Activated CD8-positive, alpha-beta memory T cell treated with anti-CD3 and anti-CD28 coated beads, Interleukin-2, amount 50 U/mL, for 48 hours (primary cell): Measurements from ENCODE around the gene FAM193B.
A peak's percentile ranks its signal among the peaks of the same experiment; 100 is the strongest.
"Not testable (repeated sequence)": the region's sequence is repeated elsewhere in the genome, so short reads cannot be mapped to it uniquely, and the experiment has no call there.

Experiments used
- DNase-seq: peaks from one replicate; pipeline ENCODE4 v3.0.0-alpha.2; 2020

FAM193B gene

DNA sequence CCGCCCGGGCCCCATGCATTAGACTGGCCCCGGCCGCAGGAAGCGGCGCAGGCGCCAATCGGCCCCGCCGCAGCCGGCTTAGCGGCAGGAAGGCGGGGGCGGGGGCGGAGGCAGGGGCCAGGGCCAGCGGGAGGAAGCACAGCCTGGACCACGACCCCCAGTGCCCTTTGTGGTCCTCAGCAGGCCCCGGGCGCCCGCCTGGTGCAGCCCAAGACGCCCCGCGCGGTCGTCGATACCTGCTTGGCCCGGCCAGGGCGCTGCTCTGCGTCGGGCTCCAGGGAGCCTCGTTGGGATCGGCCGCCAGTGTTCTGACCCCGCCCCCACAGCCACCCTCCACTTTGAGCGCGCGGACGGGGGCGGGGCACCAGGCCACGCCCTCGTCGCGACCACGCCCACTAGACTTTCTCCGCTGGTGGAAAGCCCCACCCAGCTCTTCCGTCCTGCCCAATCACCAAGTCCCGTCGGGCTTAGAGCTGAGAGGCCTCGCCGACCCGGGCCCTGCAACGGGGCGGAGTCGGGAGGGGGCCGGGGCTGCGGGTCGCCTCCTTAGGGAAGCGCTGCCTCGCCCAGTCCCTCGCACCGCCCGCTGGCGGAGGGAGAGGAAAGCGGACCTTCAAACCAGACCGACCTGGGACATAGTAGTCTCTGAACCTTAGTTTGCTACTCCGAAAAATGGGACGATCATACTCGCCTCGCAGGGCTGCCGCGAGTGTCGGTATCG is 56.9 kb downstream of the FAM193B start, which contains the start of gene PDLIM7:
Gene PDLIM7 (minus strand): TSS at position 313 of the 721 bp plus-strand sequence. CDS start 1,092 bp downstream, outside the sequence.
- DNase-seq: peak; percentile 99

- DNase-seq: no peak
These were observed 57.6 kb downstream of the FAM193B start for GRCh38 chr5:177496727-177497291.

DNA sequence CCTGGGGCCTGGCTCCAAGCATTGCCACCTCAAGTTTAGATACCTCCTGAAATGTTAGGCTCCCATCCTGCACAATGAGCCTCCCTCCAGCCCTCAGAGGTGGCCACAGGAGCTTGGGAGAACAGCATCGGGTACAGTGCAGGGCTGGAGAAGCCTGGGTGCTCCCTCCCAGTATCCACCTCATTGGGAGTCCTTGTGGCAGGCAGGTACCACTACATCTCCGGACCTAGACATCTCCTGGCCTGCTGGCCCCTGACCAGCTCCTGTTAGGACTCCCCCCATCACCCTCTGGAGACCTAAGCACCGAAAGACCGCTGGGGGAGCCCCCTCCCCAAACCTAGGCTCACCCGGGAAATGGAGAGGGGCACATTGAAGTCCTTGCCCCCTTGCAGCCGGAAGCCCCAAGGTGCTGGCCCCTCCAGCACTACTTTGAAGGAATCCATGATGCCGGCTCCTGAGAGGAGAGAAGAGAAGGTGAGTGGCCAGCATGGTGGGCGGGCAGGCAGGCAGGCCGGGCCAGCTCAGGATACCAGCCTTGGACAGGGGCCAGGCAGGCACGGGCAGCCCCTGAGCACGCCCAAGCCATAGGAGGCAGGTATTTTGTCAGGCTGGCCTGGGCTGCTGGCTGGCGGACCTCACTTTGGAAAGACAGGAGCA is 58.2 kb downstream of the FAM193B start:
- no peak for DNase-seq

DNA sequence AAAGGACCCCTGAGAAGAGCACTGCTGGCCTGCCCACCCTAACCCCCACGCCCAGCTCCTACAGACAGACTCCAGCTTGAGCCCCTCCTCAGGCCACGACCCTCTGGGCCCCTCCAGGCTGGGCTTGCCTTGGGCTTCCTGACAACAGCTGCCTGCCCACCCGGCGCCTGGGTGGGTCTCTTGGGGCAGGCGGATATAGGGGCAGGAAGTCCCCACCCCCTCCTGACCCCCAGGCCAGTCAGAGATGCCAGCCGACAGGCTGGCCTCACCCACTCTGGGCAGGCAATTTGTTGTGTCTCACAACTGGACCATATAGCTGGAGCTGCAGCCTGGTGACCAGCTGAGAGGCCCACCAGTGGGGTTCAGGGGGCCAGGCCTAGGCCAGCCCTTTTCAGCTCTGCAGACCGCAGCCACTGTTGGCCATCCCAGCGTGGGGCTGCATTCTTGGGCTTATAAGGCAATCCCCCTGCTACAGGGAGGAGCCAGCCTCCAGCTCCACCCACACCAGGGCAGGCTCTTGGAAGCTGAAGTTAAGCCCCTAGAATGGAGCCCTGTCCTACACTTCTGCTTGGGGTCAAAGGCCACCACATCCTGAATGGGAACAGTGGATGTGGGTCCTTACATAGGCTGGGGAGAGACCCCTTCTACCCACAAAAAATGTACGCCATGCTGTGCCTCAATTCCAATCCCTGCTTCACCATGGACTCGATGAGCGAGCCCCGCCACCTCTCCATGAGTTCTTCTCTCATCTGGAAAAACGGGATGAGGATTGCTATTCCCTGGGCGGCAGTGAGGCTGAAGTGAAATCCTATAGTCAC is 58.9 kb downstream of the FAM193B start:
- no peak for DNase-seq

GRCh38 chr5:177494346-177495195 is 59.8 kb downstream of the FAM193B start:
- DNase-seq: no peak

DNA sequence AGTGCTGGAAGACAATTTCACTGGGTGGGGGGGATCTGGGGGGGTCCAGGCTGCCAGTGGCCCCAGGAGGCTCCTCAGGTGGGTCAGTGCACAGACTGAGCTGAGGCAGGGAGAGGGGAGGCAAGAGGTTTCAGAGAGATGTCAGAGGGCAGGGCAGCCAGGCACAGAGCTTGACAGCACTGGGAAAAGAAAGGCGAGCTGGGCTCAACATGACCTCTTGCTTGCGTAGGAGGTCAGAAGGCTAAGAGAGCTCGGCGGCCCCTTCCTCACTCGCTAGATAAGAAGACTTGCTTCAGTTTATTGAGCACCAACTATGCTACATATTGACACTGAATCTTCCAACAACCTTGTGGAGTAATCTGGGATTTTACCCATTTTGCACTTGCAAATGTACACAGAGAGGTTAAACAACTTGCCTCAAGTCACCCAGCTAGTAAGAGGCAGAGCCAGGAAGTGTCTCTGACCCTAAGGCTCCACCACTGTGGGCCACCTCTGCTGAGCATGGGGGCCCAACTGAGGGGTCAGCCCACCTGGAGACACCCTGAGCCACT is 60.5 kb downstream of the FAM193B start:
- no peak for DNase-seq

- no peak for DNase-seq
These were observed 61.5 kb downstream of the FAM193B start for GRCh38 chr5:177492841-177493240.

- no peak for DNase-seq
These were observed 62.2 kb downstream of the FAM193B start for GRCh38 chr5:177491983-177492746.

- peak; percentile 86 for DNase-seq
These were observed 62.9 kb downstream of the FAM193B start for GRCh38 chr5:177491429-177491945.

- DNase-seq: no peak
These were observed 63.4 kb downstream of the FAM193B start for GRCh38 chr5:177490992-177491391.

DNA sequence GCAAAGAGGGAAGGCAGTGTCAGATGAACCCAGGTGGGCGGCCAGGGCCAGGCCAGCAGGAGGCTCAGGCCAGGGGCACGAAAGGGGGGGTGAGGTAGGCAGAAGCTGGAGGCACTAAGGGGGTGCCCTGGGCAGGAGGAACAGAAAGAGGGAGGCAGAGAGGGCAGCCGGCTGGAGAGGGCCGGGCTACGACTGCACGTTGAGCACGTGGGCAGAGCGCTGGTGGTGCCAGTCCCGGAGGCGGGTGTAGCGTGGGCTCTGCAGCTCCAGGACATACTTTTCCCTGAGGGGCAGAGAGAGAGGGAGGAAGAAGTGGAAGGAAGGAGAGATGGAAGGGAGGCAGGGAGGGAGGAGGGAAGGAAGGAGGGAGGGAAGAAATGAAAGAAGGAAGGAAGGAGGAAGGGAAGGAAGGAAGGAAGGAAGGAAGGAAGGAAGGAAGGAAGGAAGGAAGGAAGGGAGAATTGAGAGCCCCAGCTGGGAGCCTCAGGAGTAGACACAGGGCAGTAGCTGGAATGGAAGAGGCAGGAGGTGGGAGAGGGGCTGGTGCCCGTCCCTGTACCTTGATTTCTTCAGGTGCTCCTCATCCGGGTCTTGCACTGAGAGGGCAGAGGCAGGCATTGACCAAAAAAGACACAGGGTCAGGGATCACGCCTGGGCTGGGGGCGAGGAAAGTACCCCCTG is 63.9 kb downstream of the FAM193B start:
- no peak for DNase-seq

GRCh38 chr5:177489119-177489716 is 65.1 kb downstream of the FAM193B start:
- DNase-seq: no peak

DNA sequence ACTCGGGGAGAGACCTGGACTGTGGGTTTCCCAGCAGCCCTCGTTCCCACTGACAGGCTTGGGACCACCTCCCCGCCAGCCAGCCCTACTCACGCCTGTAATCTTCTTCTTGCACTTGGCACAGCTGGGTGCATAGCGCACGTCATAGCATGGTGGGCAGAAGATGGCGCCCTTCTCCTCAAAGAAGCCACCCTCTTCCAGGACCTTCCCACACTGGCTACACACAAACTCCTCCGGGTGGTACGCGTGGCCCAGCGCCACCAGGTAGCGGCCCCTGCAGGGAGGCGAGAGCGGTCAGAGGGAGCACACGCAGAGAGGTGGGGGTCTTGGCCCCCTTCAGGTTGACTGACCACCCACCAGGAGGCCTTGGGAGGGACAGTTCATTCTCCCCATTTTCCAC is 66.4 kb downstream of the FAM193B start:
- DNase-seq: no peak

DNA sequence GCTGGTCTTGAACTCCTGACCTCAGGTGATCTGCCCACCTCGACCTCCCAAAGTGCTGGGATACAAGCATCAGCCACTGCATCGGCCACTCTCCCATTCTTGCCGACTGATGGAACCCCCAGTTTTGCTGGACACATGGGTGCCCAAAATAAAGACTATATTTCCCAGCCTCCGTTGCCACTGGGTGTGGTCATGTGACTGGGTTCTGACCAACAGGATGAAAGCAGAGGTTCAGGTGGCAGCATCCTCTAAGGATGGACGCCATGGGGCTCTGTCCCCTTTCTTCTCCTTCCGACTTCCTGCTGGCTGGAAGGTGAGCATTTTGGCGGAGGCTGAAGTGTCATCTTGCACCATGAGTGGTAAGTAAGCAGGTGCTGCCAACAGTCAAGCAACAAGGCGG is 67.2 kb downstream of the FAM193B start:
- no peak for DNase-seq

DNA sequence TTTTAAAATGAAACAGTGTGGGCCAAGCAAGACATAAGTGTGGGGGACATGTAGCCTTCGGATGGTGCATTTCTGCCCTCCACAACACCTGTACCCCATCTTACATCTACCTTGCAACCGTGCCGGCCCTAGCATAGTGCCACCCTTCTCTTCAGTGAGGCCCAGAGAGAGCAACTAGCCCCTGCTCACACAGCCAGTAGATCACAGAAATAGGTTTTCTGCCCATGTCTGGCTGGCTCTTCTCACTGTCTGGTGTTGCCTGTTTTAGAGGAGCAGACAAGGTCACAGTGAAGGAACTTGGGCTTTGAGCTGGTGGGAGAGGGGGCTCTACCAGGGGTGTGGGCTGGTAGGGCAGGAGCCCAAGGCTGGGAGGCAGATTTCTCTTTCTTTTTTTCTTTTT is 68.1 kb downstream of the FAM193B start:
- DNase-seq: no peak

DNA sequence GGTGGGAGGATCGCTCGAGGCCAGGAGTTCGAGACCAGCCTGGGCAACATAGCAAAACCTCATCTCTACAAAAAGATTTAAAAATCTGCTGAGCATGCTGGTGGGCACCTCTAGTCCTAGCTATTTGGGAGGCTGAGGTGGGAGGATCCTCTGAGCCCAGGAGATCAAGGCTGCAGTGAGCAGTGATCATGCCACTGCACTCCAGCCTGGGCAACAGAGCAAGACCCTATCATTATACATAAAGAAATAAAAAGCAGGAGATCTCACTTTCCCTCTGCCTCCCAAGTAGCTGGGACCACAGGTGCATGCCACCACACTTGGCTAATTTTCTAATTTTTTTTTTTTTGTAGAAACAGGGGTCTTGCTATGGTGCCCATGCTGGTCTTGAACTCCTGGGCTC is 68.6 kb downstream of the FAM193B start:
- not testable (repeated sequence) for DNase-seq

DNA sequence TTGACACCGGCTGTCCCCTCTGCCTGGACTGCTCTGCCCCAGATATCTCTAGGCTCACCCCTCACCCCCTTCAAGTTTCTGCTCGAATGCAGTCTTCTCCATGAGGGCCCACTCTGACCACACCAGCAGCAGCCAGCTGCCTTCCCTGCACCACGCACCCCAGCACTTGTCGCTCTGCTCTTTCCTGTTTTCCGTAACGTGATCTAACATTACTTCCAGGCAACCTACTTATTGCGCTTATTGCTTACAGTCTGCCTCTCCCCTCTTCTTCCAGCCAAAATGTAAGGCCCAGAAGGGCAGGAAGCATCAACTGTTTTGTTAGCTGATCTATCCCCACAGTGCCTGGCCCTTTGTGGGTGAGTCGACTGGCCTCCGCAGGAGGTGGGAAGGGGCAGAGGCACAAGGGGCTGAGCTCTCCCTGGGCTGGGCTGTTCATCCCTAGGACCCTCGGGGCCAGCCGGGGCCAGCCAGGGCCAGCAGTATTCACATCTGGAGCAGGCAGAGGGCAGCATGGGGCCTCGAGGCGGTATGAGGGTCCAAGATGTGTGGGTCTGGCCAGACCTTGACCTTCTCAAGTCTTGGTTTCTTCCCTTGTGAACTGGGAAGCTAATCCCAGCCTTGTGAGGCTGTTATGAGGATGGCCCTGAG is 69.3 kb downstream of the FAM193B start:
- no peak for DNase-seq

DNA sequence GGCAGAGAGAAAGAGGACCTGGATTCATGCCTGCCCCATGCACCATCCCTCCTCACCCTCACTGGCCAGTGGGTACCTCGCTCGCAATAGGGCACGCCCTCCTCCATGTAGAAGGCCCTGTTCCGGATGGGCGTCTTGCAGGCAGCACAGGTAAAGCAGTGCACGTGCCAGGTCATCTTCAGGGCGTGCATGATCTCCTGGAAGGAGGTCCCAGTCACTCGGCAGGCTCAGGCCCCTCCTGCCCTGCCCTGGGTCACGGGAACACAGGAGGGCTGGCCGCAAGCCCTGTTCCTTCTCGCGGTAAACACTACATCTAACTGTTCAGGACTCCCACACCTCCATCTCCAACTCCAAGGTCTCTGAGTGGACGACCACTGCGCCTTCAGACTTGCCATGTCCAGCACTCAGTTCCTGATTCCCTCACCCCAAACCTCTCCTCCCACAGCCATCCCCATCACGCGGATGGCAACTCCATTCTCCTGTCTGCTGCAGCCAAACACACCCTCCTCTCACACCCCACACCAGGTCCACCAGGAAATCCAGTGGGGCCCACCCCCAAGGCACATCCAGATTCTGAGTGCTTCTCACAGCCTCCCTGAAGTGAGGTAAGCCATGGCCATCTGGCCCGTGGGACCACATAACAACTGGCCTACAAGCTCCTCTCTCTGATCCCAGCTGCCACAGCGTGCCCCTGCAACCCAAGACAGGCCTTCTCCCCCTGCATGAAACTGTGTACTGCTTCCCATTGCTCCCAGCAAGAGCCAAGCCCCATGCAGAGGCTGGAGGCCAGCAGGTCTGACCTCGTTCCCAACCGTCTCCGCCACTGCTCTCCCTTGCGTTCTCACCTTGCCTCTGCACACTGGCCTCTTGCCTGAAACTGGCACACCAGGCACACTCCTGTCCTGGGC is 70.1 kb downstream of the FAM193B start:
- DNase-seq: no peak
